Left ventricle myocardium inferior (tissue), 1 donor: ENCODE measurements around the gene MAPT. TPM values are rescaled to one million over a fixed set of nuclear protein-coding genes. Genes with fewer than 3 reads are reported as not detected.

Source experiments
- DNase-seq: peaks from one replicate; pipeline ENCODE4 v3.0.0-alpha.2; 2020
- H3K27ac ChIP-seq: fragments of 200-600 bp; replicated peaks from 2 replicates; pipeline ENCODE4 v1.8.0; 2021
- H3K27me3 ChIP-seq: fragments of 200-600 bp; 2 replicates; pipeline ENCODE4 v1.8.0; 2021; ENCODE audit warnings: low read depth
- H3K36me3 ChIP-seq: fragments of 200-600 bp; 2 replicates; pipeline ENCODE4 v1.8.0; 2021
- H3K4me1 ChIP-seq: fragments of 200-600 bp; 2 replicates; pipeline ENCODE4 v1.8.0; 2021
- H3K4me3 ChIP-seq: fragments of 200-600 bp; 2 replicates; pipeline ENCODE4 v1.8.0; 2021; ENCODE audit warnings: mild to moderate bottlenecking, moderate library complexity
- H3K9me3 ChIP-seq: fragments of 200-600 bp; replicated peaks from 2 replicates; pipeline ENCODE4 v1.8.0; 2021
- CTCF ChIP-seq: fragments of 200-600 bp; IDR thresholded peaks from 2 replicates; pipeline ENCODE4 v1.8.0; 2021; ENCODE audit warnings: antibody characterized with exemption, mild to moderate bottlenecking, borderline replicate concordance
- intact Hi-C: fragments of 100-400 bp; cut with micrococcal nuclease; formaldehyde crosslinking; loops from one replicate; pipeline ENCODE4 v1.11.0; 2022
- total RNA-seq: library from RNA; stranded (reverse); fragmentation: NEBNext Ultra II Directional; extraction: Animal tissue kit (Norgen Biotek cat#: 25700); gene quantifications from one replicate; pipeline ENCODE4 v1.2.1, GENCODE V29; 2021
- donor health status: DM: no; HTN: yes; CAD: no; lungs with severe emphysema.

The MAPT gene
- total RNA-seq, 1 donor from 2014 or later, result 28.6 TPM

GRCh38 chr17:45963889-45964288, 69.5 kb downstream of the MAPT start:
- Histone ChIP-seq H3K27ac (no peak overlapping the region), H3K4me1 (peaks cover 8% of the 10 kb centered on the region), H3K36me3 (no peaks in the 10 kb centered on the region), H3K9me3 (no peaks in the 10 kb centered on the region), H3K27me3 (no peaks in the 10 kb centered on the region), H3K4me3 (no peak overlapping the region)
- DNase-seq, result no peak
- no peak for TF ChIP-seq CTCF
- intact Hi-C loops, result no loop called here

GRCh38 chr17:45964634-45965033, 70.3 kb downstream of the MAPT start:
- intact Hi-C loops, result no loop called here
- H3K4me1 ChIP-seq, result peaks cover 8% of the 10 kb centered on the region

GRCh38 chr17:45965812-45966211, 71.5 kb downstream of the MAPT start:
- H3K4me1 ChIP-seq, result peaks cover 8% of the 10 kb centered on the region
- H3K36me3 ChIP-seq, result no peaks in the 10 kb centered on the region
- no peak for DNase-seq
- no peak for TF ChIP-seq CTCF
- intact Hi-C loops, result no loop called here
- no peaks in the 10 kb centered on the region for H3K9me3 ChIP-seq
- H3K27me3 ChIP-seq, result no peaks in the 10 kb centered on the region
- no peak overlapping the region for H3K4me3 ChIP-seq
- no peak overlapping the region for H3K27ac ChIP-seq

More at GRCh38 chr17:45964634-45965033, 70.3 kb downstream of the MAPT start:
- no peak for TF ChIP-seq CTCF
- no peaks in the 10 kb centered on the region for H3K36me3 ChIP-seq
- no peaks in the 10 kb centered on the region for H3K9me3 ChIP-seq
- H3K27me3 ChIP-seq, result no peaks in the 10 kb centered on the region
- DNase-seq, result no peak
- H3K4me3 ChIP-seq, result no peak overlapping the region
- H3K27ac ChIP-seq, result no peak overlapping the region

DNA sequence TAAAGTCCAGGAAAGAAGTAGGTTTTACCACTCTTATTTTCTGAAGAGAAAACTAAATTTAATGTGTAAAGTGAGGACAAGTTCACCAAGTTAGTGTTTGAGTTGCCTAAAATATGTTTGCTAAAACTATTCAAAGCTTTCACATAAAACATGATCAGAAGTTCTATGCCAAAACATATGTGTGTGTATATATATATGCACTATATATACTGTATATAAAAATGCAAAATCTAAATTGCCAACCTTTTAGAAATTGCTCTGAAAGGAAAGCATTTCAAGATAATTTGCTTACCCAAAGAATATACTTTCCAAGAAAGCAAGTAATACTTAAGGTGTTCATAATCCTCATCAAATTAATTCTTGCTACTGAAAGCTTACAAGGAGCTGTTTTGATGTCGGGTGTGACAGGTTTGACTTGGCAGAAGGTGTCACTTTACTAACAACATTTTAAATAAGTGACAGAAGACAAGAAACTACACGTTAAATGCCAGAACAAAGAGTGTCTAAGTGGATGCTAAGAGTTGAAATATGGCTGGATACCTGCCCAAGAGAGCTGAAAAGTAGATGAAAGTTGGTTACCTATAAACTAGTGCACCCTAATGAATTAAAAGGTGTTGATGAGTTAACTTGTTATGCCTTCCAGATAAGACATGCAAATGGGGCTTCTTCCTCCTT, 72.4 kb downstream of the MAPT start:
- Histone ChIP-seq H3K27me3 (no peaks in the 10 kb centered on the region), H3K9me3 (no peaks in the 10 kb centered on the region), H3K4me3 (no peak overlapping the region), H3K36me3 (no peaks in the 10 kb centered on the region), H3K4me1 (peaks cover 8% of the 10 kb centered on the region), H3K27ac (no peak overlapping the region)
- DNase-seq, result no peak
- TF ChIP-seq CTCF, result no peak
- intact Hi-C loops, result no loop called here

GRCh38 chr17:45967378-45967777, 73.0 kb downstream of the MAPT start:
- intact Hi-C loops, result no loop called here
- peaks cover 3% of the 10 kb centered on the region for H3K9me3 ChIP-seq

More at GRCh38 chr17:45967378-45967777, 73.0 kb downstream of the MAPT start:
- no peak for DNase-seq
- Histone ChIP-seq H3K4me3 (no peak overlapping the region), H3K36me3 (no peaks in the 10 kb centered on the region), H3K4me1 (peaks cover 8% of the 10 kb centered on the region), H3K27ac (no peak overlapping the region), H3K27me3 (no peaks in the 10 kb centered on the region)
- TF ChIP-seq CTCF, result no peak
